NCI-H1092 (cell line): ENCODE measurements around the gene CDC5L.

ENCODE experiments used
- DNase-seq: peaks from one replicate; lab custom pipeline; 2025; lab: John Stamatoyannopoulos, UW

Gene CDC5L

DNA sequence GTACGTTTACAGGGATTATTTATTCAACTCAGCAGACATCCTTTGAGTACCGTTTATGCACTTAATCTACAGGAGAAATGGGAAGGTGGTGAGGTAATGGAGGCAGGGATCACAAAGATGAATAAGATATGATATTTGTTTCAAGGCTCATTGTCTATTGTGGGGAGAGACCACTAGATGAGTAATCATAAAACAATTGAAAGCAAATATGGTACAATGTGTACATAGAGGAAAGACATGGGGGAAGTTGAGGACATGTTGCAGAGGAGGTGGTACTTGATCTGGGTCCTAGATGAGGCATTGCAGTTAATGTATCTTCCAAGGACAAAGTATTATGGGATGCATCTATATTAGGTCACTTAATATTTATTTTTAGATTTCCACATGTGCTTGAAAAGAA, 13.7 kb upstream of the CDC5L start:
- DNase-seq, result no peak

DNA sequence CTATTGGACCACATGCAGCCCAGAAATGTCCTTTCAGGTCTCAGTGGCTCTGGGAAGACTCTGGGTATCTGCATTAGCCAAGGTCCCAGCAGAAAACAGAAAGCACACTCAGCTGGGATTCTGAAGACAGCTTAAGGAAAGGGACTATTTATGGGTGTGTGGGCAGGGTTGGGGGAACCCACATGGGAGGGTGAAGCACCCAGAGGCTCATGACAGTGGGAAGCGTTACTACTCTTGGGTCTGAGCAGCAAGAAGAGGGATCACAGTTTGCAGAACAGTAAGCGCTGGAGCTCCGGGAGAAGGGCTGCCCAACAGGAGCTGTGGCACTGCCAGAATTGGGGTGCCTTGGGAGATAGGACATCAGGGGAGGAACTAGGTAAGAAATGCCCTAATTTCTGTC, 12.4 kb upstream of the CDC5L start:
- DNase-seq, result no peak

DNA sequence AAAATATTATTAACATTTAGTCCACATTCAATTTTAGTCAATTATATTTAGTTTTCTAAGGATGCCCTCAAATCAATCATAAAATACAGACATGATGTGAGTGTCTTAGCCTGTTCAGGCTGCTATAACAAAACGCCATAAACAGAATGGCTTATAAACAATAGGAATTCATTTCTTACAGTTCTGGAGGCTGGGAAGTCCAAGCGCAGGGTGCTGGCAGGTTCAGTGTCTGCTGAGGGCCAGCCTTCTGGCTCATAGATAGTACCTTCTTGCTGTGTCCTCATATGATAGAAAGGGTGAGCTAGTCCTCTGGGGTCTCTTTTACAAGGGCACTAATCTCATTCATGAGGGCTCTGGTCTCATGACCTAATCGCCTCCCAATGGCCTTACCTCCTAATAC, 10.0 kb upstream of the CDC5L start:
- no peak for DNase-seq

DNA sequence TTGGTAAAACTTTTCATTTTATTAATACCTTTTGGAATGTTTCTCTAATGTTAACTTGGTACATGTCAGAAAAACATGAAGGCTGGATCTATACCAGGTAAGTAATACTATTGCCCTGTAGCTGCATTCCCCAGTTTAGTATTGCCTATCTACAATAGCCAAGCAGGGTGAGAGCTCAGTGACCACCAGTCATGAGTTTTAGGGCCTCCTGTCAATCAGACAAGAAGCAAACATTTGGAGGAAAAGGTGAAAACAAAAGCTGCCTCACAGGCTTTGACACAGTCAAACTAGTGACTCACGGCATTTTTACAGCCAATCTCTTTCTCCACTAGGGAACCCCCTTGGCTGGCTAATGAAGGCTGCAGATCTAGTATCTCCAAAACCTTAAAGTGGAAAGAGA, 9.5 kb upstream of the CDC5L start:
- DNase-seq, result no peak

DNA sequence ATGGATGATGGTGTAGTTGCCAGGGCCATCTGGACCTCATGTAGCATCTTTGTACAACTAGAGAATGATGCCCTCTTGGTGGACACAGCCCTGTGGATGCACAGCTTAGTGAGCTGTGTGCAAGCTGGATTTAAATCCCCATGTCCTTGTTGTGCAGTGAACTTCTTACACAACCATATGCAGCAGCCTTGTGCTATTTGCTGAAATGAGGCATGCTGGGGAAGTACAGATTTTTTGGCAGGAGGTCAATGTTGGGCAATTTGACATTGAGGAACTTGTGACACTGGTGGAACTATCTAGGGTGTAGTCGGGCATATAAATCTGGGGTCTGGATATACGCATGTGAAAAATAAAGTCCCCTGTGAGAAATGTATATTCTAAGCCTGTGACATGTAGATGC, 5.8 kb upstream of the CDC5L start:
- no peak for DNase-seq

DNA sequence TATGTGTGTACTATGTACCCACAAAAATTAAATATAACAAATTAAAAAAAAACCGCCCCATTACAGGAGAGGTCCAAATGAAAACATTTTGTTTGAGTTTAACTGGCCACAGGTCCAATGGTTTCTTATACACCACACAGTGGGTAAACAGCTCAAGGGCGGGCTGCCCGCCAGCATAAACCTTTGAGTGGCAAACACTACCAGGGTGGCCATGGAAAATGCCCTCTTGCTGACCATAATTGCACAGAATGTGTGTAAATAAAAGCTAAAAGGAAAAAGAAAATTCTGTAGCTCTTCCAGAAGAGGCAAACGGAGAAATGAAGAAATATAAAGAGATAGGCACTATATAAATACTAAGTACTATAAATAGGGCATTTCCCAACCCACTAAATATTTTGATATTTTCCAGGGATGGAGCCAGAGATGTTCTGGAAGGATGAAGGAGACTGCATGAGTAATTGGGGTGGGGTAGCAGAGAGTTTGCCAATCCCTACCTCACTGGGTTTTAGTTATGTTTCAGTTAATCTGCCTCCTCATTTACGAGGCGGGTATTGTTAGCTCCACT, 1.1 kb upstream of the CDC5L start:
- peak; percentile 72 for DNase-seq

DNA sequence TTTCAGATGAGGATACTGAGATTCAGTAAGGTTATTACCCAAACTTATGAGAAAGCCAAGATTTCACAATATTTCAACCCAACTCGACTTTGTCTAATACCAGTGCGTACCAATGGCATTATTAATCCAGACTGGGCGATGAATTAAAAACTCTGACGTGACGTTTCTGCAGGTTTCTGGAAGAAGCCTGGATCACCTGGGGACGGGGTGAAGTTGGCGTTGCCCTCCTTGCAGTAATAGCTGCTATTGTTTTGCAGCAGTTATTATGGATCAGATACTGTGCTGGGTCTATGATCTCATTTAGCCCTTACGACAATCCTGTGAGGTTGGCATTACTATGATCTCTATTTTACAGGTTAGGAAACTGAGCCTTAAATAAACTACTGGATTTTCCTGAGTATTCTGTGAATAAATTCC, 569 bp upstream of the CDC5L start:
- DNase-seq, result no peak

DNA sequence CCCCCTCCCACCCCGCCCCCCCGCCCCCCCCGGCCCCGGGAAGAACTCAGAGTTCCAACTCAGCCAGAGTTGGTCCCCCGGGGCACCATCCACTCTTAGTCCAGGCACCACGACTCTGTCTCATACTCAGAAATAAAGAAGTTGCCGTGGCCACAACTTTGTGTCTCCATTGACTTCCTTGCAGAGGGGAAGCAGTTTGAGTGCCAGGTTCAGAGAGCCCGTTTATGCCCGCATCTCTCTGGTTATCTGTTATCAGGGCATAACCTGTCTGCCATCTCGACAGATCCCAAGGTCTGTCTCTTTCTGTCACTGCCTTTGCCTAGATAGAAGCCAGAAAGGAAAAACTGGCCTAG, 605 bp downstream of the CDC5L start:
- DNase-seq, result no peak

DNA sequence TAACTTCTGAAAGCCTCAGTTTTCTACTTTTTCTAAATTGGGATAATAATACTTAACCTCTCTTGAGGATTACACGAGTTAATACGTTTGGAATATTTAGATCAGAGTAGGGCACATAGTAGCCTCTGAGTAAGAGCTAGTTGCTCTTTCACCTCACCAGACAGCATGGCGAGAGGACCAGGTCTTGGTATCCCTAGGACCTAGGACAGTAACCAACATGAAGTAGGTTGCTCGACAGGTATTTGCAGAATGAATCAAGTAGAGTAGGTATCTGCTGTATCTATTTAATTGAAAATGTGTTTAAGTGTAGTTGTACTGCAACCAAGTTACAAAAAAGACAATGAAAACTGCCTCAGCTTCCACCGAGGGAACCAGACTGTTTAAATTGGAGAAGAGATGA, 1.4 kb downstream of the CDC5L start:
- DNase-seq, result no peak

DNA sequence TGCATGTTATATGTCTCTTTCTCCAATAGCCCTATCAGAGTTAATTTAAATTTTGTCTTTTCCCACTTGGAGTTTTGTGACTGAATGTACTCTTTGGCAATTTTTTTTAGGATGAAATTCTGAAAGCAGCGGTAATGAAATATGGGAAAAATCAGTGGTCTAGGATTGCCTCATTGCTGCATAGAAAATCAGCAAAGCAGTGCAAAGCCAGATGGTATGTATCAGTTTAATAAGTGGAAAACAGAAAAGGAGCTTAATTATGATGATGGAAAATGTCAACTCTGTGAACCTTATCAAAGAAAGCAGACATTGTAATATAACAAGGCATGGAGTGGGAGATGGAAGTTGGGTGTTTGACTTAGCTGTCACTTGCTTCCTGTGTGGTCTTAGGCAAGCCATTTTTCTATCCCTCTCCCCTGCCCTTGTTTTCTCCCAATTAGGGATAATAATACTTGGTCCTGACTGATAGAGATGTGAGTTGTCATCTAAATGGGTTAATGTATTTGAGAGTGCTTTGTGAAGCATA, 2.7 kb downstream of the CDC5L start:
- no peak for DNase-seq

DNA sequence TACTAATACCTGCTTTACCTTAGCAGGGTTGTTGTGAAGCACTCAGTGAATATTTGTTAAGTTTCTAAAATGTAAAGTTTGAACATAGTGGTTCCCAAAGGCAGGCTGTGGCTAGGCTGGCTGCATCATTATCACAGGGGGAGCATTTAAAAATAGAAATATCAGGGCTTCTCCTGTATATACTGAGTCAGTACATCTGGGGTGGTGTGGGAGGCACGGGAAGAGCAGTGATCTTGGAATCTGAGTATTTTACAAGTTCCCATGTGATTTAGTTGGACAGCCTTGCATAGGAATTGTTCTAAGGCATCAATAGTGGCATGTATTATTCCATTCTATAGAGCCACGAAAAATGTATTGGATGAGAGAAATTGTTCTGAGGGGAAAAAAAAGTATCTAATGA, 8.0 kb downstream of the CDC5L start:
- no peak for DNase-seq

DNA sequence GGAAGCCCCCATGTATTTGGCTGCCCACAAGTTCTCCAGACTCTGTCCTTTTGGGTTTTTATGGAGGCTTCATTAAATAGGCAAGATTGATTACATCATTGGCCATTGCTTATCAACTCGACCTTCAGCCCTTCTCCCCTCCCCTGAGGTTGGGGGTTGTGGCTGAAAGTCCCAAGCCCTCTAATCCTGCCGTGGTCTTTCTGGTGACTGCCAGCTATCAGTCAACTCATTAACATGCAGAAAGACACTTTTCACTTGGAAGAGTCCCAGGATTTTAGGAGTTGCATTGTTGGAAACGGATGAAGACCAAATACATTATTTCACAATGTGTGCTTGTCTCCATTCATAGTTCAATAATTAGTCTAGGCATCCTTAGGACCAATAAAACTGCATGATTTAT, 9.5 kb downstream of the CDC5L start:
- DNase-seq, result peak; percentile 3

DNA sequence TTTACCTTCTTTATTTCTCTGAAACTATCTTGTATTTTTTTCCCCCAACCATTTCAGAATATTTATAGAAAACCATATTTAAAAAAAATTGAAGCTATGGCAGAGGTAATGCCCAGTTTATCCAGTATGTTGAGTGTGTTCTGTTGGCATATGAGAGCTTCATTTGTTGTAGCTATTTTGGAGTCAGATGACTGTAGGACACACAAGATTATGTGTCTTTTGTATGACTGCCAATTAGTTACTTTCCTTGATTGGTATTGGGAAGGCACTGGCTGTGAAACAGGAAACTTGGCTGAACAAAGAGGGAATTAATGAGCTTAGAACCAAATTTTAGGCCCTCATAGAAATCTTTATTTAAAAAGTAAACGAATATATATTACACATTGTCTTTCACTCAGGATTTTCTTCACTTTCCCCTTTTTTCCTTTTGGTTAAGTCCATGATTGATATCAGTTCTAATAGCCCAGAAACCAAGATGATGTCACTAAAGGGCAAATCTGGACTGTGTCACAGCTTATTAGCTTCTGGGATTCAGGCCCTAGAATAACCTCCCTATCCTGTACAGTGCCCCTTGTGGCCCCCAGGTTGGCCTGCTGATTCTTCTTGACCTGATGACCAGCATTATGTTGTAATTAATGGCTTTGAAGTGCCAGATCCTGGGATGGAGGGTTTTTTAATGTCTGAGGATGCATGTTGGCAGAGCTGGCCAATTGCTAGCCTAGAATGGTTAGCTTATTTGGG, 10.1 kb downstream of the CDC5L start:
- DNase-seq, result no peak

DNA sequence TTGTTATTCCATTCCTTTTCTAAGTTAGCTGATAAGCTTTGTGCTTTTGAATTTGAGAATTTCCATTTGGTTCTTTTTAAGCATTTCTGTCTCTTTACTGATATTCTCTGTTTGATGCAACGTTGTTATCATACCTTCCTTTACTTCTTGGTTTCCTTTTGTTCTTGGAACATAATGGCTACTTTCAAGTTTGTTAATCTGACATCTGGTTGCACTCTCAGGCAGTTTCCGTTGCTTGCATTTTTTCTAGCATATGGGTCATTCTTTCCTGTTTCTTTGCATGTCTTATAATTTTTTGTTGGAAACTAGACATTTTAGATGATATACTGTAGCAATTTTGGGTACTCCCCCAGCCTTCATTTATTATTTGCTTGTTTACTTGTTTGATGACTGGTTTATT, 12.5 kb downstream of the CDC5L start:
- DNase-seq, result no peak

DNA sequence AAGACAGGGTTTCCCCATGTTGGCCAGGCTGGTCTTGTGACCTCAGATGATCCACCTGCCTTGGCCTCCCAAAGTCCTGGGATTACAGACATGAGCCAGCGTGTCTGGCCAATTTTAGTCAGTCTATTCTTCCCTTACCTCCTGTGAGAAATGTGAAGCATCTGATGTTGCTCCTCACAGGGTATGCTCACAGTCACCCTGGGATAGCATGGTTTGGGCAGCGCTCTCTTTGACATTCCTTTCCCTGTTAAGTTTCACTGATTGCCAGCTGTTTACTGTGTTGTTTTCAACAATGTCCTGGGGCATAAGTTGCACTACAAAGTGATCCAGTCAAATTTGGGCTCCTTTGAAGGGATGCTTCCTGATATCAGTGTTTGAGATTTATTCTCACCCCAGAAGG, 13.1 kb downstream of the CDC5L start:
- DNase-seq, result no peak

DNA sequence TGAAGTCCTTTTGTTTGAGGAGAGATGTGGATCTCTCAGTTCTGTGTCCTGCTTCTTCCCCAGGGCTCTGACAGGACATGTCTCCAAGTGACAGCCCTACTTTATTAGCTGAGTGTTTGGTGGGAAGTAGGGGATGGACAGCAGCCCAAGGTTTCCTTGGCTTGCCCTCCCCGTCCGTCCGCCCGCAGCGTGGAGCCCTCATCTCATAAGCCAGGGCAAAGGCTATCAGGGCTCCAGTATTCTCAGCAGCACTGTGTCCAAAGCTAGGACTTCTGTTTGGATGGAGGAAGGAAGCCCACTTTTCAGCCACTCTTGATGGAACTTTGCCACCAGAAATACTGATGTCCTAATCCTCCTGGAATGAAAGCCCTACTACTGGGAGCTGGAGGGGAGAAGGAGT, 13.6 kb downstream of the CDC5L start:
- DNase-seq, result no peak

DNA sequence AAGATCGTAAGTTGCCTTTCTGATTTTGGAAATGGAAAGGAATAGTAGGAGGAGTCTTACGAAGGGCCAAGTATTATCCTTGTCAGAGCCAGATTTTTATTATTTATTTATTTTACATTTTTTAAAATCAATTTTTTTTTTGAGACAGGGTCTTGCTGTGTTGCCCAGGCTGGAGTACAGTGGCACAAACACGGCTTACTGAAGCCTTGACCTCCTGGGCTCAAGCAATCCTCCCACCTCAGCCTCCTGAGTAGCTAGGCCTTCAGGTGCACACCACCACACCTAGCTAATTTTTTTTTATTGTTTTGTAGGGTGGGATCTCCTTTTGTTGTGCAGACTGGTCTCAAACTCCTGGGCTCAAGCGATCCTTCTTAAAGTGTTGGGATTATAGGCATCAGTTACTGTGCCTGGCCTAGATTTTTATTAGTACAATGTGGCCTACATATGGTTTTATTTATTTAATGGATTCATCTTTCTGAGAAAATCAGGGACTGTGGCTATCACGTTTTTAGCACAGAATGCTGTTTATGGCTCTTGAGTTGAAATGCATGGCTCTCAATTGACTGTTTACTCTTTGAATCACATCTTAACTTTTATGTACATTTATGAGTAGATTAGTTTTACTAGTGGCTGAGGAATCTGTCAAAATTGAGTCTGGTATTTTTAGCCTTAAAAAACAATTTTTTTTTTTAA, 16.7 kb downstream of the CDC5L start:
- no peak for DNase-seq

DNA sequence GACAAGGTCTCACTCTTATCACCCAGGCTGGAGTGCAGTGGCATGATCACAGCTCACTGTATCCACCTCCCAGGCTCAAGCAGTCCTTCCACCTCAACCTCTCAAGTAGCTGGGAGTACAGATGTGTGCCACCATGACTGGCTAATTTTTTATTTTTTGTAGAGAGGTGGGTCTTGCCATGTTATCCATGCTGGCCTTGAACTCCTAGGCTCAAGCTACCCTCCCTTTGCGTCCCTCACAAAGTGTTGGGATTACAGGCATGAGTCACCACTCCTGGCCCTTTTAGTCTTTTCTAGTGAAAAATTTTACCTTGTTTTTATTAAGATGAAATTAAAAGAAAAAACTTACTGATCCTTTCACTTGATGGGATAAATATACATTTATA, 17.2 kb downstream of the CDC5L start:
- DNase-seq, result no peak

DNA sequence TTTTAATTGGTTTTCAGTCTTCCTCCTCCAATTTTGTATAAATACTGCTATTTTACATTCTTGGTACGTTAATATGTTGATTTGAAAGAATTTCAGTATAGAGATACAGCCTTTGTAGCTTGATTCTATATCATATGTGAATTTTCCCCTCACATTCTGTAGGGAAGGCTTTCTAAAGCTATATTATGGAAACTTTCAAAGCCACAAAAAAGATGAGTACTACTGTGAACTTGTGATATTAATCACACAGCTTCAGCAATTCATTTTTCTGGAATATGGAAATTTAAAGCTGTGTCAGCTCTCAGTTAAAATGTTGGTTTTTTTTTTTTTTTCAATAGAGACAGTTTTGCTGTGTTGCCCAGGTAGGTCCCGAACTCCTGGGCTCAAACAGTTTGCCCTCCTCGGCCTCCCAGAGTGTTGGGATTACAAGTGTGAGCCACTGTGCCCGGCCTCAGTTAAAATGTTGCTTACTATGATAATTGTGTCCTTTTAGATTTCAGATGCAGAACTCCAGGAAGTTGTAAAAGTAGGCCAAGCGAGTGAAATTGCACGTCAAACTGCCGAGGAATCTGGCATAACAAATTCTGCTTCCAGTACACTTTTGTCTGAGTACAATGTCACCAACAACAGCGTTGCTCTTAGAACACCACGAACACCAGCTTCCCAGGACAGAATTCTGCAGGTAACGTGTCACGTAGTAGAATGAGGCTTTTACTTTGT, 20.6 kb downstream of the CDC5L start:
- DNase-seq, result no peak

DNA sequence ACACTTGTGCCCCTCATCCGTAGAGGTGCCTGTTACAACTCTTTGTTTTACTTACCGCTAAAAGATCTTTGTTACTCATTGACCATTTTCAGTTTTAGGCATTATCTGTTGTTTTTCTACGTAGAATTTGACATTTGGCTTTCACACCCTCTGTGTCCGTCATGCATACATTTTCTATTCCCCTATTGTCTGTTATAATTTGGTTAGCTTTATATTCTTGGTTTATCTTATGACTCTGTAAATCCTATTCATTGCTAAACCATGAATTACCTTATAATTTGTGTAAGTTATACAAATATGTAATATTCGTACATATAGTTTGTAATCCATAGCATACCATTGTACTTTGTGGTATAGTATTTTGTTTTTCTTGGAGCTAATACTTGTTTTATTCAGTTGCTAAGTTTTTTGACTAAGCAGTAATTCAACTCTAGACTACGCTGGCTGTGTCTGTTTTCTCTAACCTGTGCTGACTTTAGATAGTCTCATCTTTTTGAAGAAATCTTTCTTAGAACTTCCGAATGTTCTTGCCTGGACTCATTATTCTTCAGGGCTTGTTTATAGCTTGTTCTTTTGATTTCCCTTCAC, 21.8 kb downstream of the CDC5L start:
- DNase-seq, result no peak

DNA sequence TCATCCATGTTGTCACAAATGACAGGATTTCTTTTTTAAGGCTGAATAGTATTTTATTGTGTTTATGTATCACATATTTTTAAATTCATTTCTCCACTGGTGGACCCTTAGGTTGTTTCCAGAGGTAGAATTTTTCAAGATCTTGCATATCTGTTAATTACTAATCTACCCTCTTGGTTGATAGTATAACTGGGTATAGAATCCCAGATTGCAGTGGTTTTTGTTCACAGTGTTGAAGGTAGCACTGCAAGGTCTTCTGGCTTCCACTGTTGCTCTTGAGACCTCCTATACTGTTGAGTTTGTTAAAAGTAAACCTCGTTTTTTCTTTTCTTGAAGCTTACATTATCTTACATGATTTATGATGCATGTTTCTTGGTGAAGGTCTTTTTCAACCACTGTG, 22.9 kb downstream of the CDC5L start:
- no peak for DNase-seq

DNA sequence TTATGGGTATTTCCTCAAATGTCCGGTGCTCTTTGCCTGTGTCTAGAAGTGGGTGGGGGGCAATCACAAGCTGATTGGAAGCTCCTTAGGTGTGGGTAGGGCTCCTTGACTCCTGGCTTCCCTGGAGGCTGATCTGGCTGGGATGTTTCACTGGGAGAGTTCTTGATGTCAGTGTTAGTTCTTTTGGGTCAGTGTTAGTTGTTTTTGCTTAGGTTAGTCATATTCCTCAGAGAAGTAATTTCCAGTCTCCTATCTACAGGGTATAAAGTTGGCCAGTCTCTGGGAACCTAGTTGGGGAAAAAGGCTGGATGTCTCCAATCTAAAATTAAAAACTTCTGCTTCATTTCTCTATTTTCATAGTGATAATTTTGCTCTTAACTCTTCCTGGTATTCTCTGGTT, 23.6 kb downstream of the CDC5L start:
- no peak for DNase-seq

DNA sequence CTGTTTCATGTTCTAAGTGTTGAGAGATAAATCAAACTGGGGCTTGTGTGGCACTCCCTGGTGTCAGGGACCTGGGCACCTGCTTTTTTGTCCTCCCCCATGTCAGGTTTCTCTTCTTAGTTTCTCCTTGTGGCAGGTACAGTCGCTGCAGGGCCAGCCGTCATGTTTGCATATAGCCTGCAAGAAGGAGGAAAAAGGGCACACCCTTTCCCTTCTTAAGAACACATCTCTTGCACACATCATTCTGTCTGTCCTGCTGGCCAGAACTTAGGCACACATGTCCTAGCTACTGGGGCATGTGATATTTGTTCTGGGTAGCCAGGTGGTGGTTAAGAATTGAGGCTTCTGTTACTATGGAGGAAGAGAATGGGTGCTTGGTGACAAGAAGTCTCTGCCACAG, 27.9 kb downstream of the CDC5L start:
- DNase-seq, result no peak
